K562 (cell line): Measurements from ENCODE around the gene PDE2A. TPM values are rescaled to one million over a fixed set of nuclear protein-coding genes. Genes with fewer than 3 reads are reported as not detected.

Experiments
- ATAC-seq: fragments of 200-7000 bp; cut with Tn5 transposase; 3 replicates; pipeline ENCODE4 v1.9.1; 2020; ENCODE audit warnings: moderate library complexity
- BruUV-seq: library from RNA; stranded (reverse); fragments of 400-500 nt; replicated peaks from 2 replicates; lab custom pipeline; 2021; lab: Mats Ljungman, UMichigan
- CTCF ChIA-PET: fragments of 300-600 bp; formaldehyde crosslinking; extraction: SDS; loops from one replicate; lab custom pipeline; 2021; ENCODE audit warnings: low intra/inter-chr PET ratio; lab: Yijun Ruan, JAX
- POLR2A ChIA-PET: fragments of 300-600, 350-650 bp; sonication (Branson Sonifier 250); formaldehyde crosslinking; extraction: SDS; loops from one replicate; lab custom pipeline; 2021; ENCODE audit warnings: antibody characterized with exemption, inconsistent platforms; lab: Yijun Ruan, JAX
- DNase-seq, 4 experiments: peaks; one replicate each; pipeline versions ENCODE4 v3.0.0 to v3.0.0-alpha.2; 2011 to 2018; ENCODE audit warnings: low spot score in 3 of 4, mixed read lengths in 3 of 4; ENCODE audit errors: extremely low read depth in 1 of 4
- FAIRE-seq: peaks from 2 replicates; lab custom pipeline; 2011; peaks lifted over from hg19 to GRCh38; lab: Jason Lieb, UNC
- H2AFZ ChIP-seq: 2 replicates; pipeline ENCODE4 v1.6.0; 2011; ENCODE audit warnings: low read depth, low read length, control low read depth, inconsistent platforms
- H3K27ac ChIP-seq: fragments of 200-600 bp; 3 replicates; pipeline ENCODE4 v1.8.0; 2011; ENCODE audit warnings: low read depth, mild to moderate bottlenecking, control low read depth, inconsistent platforms, low read length, moderate library complexity, mixed read lengths; ENCODE audit errors: extremely low read depth
- H3K27me3 ChIP-seq, 2 experiments: fragments of 300-600 bp in 1 of 2; 2 replicates in 1 of 2; 3 replicates in 1 of 2; pipeline versions ENCODE4 v1.6.0 to v1.8.0; 2011; ENCODE audit warnings: inconsistent platforms in 2 of 2, low read length in 2 of 2, mild to moderate bottlenecking in 1 of 2, mixed read lengths in 1 of 2, moderate library complexity in 1 of 2; ENCODE audit not compliant: control insufficient read depth in 2 of 2, insufficient read depth in 2 of 2
- H3K36me3 ChIP-seq: fragments of 300-600 bp; 3 replicates; pipeline ENCODE4 v1.8.0; 2011; ENCODE audit warnings: mild to moderate bottlenecking, low read length, inconsistent platforms; ENCODE audit not compliant: control insufficient read depth, insufficient read depth
- H3K4me1 ChIP-seq, 2 experiments: fragments of 200-600 bp in 1 of 2; replicated peaks in 1 of 2; 2 replicates in 1 of 2; 3 replicates in 1 of 2; pipeline versions ENCODE4 v1.5.1 to v1.8.0; 2011; ENCODE audit warnings: inconsistent platforms in 2 of 2, low read length in 2 of 2, mild to moderate bottlenecking in 1 of 2, mixed read lengths in 1 of 2, moderate library complexity in 1 of 2; ENCODE audit not compliant: control insufficient read depth in 2 of 2, insufficient read depth in 2 of 2
- H3K4me2 ChIP-seq: 2 replicates; pipeline ENCODE4 v1.6.1; 2011; ENCODE audit warnings: low read length, control low read depth, inconsistent platforms, mixed read lengths; ENCODE audit not compliant: insufficient read depth
- H3K4me3 ChIP-seq: fragments of 200-600 bp; sonication (generic), shearing (Covaris generic); 2 replicates; pipeline ENCODE4 v1.5.1; 2016; ENCODE audit warnings: control low read depth, inconsistent platforms
- H3K79me2 ChIP-seq: fragments of 200-600 bp; 3 replicates; pipeline ENCODE4 v1.8.0; 2011; ENCODE audit warnings: low read length, inconsistent platforms; ENCODE audit not compliant: control insufficient read depth, insufficient read depth
- H3K9ac ChIP-seq, 2 experiments: 2 replicates each; pipeline versions ENCODE4 v1.6.0 to v1.6.1; 2011; ENCODE audit warnings: low read depth in 2 of 2, low read length in 2 of 2, control low read depth in 1 of 2, inconsistent platforms in 1 of 2, mild to moderate bottlenecking in 1 of 2, mixed read lengths in 1 of 2; ENCODE audit not compliant: insufficient read depth in 1 of 2
- H3K9me1 ChIP-seq: one replicate; pipeline ENCODE4 v1.6.0; 2011; ENCODE audit warnings: inconsistent platforms, mild to moderate bottlenecking, low read length, moderate library complexity; ENCODE audit not compliant: control insufficient read depth, insufficient read depth
- H3K9me3 ChIP-seq: replicated peaks from 2 replicates; pipeline ENCODE4 v1.5.1; 2011; ENCODE audit warnings: low read depth, low read length, inconsistent platforms; ENCODE audit not compliant: control insufficient read depth, insufficient read depth
- H4K20me1 ChIP-seq: replicated peaks from 2 replicates; pipeline ENCODE4 v1.6.1; 2011; ENCODE audit warnings: low read length, inconsistent platforms, mixed read lengths; ENCODE audit not compliant: control insufficient read depth, insufficient read depth
- ELF2 ChIP-seq: fragments of 250-450 bp; sonication (Bioruptor Pico); IDR thresholded peaks from 2 replicates; pipeline ENCODE4 v1.5.0; 2021; ENCODE audit warnings: mild to moderate bottlenecking
- PRPF4 ChIP-seq: fragments of 200-400 bp; formaldehyde crosslinking; IDR thresholded peaks from one replicate; pipeline ENCODE4 v1.6.1; 2017; ENCODE audit warnings: low read length, low read depth, mild to moderate bottlenecking; ENCODE audit not compliant: insufficient read depth, poor library complexity, severe bottlenecking
- SMAD4 ChIP-seq: fragments of 250-450 bp; sonication (Bioruptor Pico); conservative IDR thresholded peaks from 2 replicates; pipeline ENCODE4 v1.8.0; 2021; ENCODE audit warnings: inconsistent platforms, mild to moderate bottlenecking, moderate library complexity
- TAL1 ChIP-seq: fragments of 450-650 bp; IDR thresholded peaks from 2 replicates; pipeline ENCODE4 v1.6.1; 2016; ENCODE audit warnings: mild to moderate bottlenecking
- ZBTB12 ChIP-seq: fragments of 250-450 bp; sonication (Bioruptor Pico); IDR thresholded peaks from 2 replicates; pipeline ENCODE4 v1.4.0; 2020
- ZNF121 ChIP-seq: sonication (generic); formaldehyde crosslinking; conservative IDR thresholded peaks from 2 replicates; pipeline ENCODE4 v1.8.0; 2022; ENCODE audit warnings: missing genetic modification reagents
- ZNF24 ChIP-seq: fragments of 450-650 bp; IDR thresholded peaks from 2 replicates; pipeline ENCODE4 v1.6.1; 2016
- ZNF311 ChIP-seq: fragments of 250-450 bp; sonication (Bioruptor Pico); IDR thresholded peaks from 2 replicates; pipeline ENCODE4 v1.4.0; 2020; ENCODE audit warnings: mild to moderate bottlenecking, moderate library complexity
- WGBS: fragments of 100-300 bp; shearing (Covaris generic); methylation state at CpG from one replicate; pipeline ENCODE4 v1.1.6; 2016; ENCODE audit warnings: low coverage, mixed read lengths; ENCODE audit not compliant: insufficient coverage; ENCODE audit errors: missing lambda C conversion rate; 5-methylcytosine and 5-hydroxymethylcytosine counted together
- in situ Hi-C: fragments of 300-500 bp; cut with MboI; formaldehyde crosslinking; loops from 4 replicates; pipeline ENCODE4 v1.15.0; 2018; ENCODE audit warnings: inconsistent platforms, mixed read lengths
- intact Hi-C: fragments of 100-400 bp; cut with micrococcal nuclease; formaldehyde crosslinking; loops from 2 replicates; pipeline ENCODE4 v1.14.2; 2022
- polyA plus RNA-seq, 8 experiments: library from polyadenylated mRNA; depleted of rRNA in 4 of 8; stranded (reverse) in 5 of 8; unstranded in 3 of 8; fragments of >200 nt; fragmentation: Nextera tagmentation in 2 of 8; fragmentation: Illumina TruSeq in 1 of 8; extraction: Ambion mirVana in 2 of 8; extraction: Trizol in 1 of 8; gene quantifications; 2 replicates each; pipeline versions ENCODE4 v1.2.1 to v1.2.3, GENCODE V29; 2011 to 2014; ENCODE audit warnings: inconsistent platforms in 1 of 8, missing spikeins in 1 of 8
- total RNA-seq, 7 experiments: library from RNA; depleted of rRNA in 6 of 7; stranded (reverse); fragments of >200 nt in 6 of 7; fragmentation: Illumina TruSeq in 2 of 7; extraction: Trizol in 2 of 7; gene quantifications; 2 replicates each; pipeline versions ENCODE4 v1.2.1 to v1.2.3, GENCODE V29; 2011 to 2021; ENCODE audit warnings: low replicate concordance in 1 of 7
- TF ChIP-seq, protein P1 (sequence below), 2 experiments: fragments of 450-650 bp; IDR thresholded peaks; 2 replicates each; pipeline ENCODE4 v1.6.1; 2016

Gene PDE2A
- total and polyA plus RNA-seq, 9 of the 15 experiments (the other 6 are each of a cell fraction or from before 2014, with no cell fraction given) = 0.07 to 15.2 (median 1.6) TPM; not detected in 1

GRCh38 chr11:72537051-72537450 lies 137.2 kb downstream of the PDE2A start:
- no TSS peak for BruUV-seq
- no peak for DNase-seq
- no peak overlapping the region for H3K9ac ChIP-seq
- intact Hi-C loops (no loop called here), in situ Hi-C loops (no loop called here)
- H3K4me3 ChIP-seq = no peak overlapping the region
- H3K9me3 ChIP-seq = no peaks in the 10 kb centered on the region
- no peaks in the 10 kb centered on the region for H3K36me3 ChIP-seq
- peaks cover 3% of the 10 kb centered on the region for H3K9me1 ChIP-seq
- no peak overlapping the region for H3K4me2 ChIP-seq
- H2AFZ ChIP-seq = no peak overlapping the region
- FAIRE-seq = no peak
- CTCF ChIA-PET = no interaction called here
- no peak overlapping the region for H3K27ac ChIP-seq
- WGBS = 3% methylated on average over 2 of the region's 2 CpGs
- TF ChIP-seq SMAD4 (CRISPR knock-in tag) (no peak), ZNF24 (no peak), PRPF4 (no peak), ZBTB12 (no peak), ZNF121 (CRISPR knock-in tag) (no peak), ZNF311 (CRISPR knock-in tag) (no peak), TAL1 (no peak), ELF2 (CRISPR knock-in tag) (no peak)
- TF ChIP-seq, protein P1, sequence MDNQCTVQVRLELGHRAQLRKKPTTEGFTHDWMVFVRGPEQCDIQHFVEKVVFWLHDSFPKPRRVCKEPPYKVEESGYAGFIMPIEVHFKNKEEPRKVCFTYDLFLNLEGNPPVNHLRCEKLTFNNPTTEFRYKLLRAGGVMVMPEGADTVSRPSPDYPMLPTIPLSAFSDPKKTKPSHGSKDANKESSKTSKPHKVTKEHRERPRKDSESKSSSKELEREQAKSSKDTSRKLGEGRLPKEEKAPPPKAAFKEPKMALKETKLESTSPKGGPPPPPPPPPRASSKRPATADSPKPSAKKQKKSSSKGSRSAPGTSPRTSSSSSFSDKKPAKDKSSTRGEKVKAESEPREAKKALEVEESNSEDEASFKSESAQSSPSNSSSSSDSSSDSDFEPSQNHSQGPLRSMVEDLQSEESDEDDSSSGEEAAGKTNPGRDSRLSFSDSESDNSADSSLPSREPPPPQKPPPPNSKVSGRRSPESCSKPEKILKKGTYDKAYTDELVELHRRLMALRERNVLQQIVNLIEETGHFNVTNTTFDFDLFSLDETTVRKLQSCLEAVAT (IDR thresholded peaks at IDR 0.05) = no peak
- H3K4me1 ChIP-seq = no peaks in the 10 kb centered on the region
- no peak for ATAC-seq
- H4K20me1 ChIP-seq = no peaks in the 10 kb centered on the region
- POLR2A ChIA-PET = interaction anchor here (1.3 kb wide), 2 partner anchors 13 to 15 kb away, joined by 3 to 4 read pairs; no protein-coding TSS in a partner anchor
- peaks cover 17 to 20% of the 10 kb centered on the region in 2 experiments; a peak in 4 of 5 replicates for H3K27me3 ChIP-seq
- H3K79me2 ChIP-seq = no peaks in the 10 kb centered on the region
